ENCODE results near the gene DDX3X.
"Not testable (repeated sequence)": the region's sequence is repeated elsewhere in the genome, so short reads cannot be mapped to it uniquely, and the experiment has no call there.

The DDX3X gene

GRCh38 chrX:41339148-41339547 is 5.2 kb downstream of the DDX3X start:
- Histone ChIP-seq H3K9me3 (ENCODE audit: control insufficient read depth in 1 of 2, low read length in 2 of 2) (no peaks in the 10 kb centered on the region), H3K27me3 (ENCODE audit: low read depth, low read length) (no peaks in the 10 kb centered on the region), H3K4me1 (ENCODE audit: control insufficient read depth in 1 of 2, insufficient read depth in 2 of 2, low read length in 2 of 2) (peaks cover 0 to 29% of the 10 kb centered on the region in 2 donors), H3K4me3 (ENCODE audit: low read depth in 1 of 2, low read length in 2 of 2) (peak overlapping the region; percentile 31 to 43), H3K27ac (ENCODE audit: low read length) (no peak overlapping the region), H3K36me3 (ENCODE audit: control insufficient read depth in 1 of 2, insufficient read depth in 2 of 2, low read length in 2 of 2) (peaks cover 30 to 39% of the 10 kb centered on the region in 2 donors)

- peaks cover 59 to 65% of the 10 kb centered on the region in 2 donors for H3K36me3 ChIP-seq (ENCODE audit: control insufficient read depth in 1 of 2, insufficient read depth in 2 of 2, low read length in 2 of 2)
- H3K9me3 ChIP-seq (ENCODE audit: control insufficient read depth in 1 of 2, low read length in 2 of 2) = no peaks in the 10 kb centered on the region
- H3K27ac ChIP-seq (ENCODE audit: low read length) = no peak overlapping the region
- H3K4me1 ChIP-seq (ENCODE audit: control insufficient read depth in 1 of 2, insufficient read depth in 2 of 2, low read length in 2 of 2) = peaks cover 0 to 18% of the 10 kb centered on the region in 2 donors
- no peak overlapping the region for H3K4me3 ChIP-seq (ENCODE audit: low read depth in 1 of 2, low read length in 2 of 2)
- no peaks in the 10 kb centered on the region for H3K27me3 ChIP-seq (ENCODE audit: low read depth, low read length)
These were observed 10.1 kb downstream of the DDX3X start for GRCh38 chrX:41344053-41344452.

DNA sequence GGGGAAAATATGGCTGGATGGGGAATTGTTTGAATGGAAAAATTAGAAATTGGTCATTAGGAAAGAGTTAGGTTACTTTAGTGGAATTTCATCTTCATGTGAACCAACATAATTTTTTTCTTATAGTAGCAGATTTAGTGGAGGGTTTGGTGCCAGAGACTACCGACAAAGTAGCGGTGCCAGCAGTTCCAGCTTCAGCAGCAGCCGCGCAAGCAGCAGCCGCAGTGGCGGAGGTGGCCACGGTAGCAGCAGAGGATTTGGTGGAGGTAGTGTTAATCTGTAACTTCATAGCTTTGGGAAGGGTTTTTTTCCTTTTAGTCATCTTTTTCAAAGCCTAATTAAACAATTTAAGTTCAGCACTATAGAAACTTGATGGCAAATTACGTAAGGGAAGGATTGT is 13.2 kb downstream of the DDX3X start:
- Histone ChIP-seq H3K4me1 (ENCODE audit: control insufficient read depth in 1 of 2, insufficient read depth in 2 of 2, low read length in 2 of 2) (peaks cover 0 to 10% of the 10 kb centered on the region in 2 donors), H3K4me3 (ENCODE audit: low read depth in 1 of 2, low read length in 2 of 2) (no peak overlapping the region), H3K27me3 (ENCODE audit: low read depth, low read length) (no peaks in the 10 kb centered on the region), H3K9me3 (ENCODE audit: control insufficient read depth in 1 of 2, low read length in 2 of 2) (no peaks in the 10 kb centered on the region), H3K27ac (ENCODE audit: low read length) (no peak overlapping the region), H3K36me3 (ENCODE audit: control insufficient read depth in 1 of 2, insufficient read depth in 2 of 2, low read length in 2 of 2) (peaks cover 52 to 60% of the 10 kb centered on the region in 2 donors)

- H3K9me3 ChIP-seq (ENCODE audit: control insufficient read depth in 1 of 2, low read length in 2 of 2) = no peaks in the 10 kb centered on the region
- no peak overlapping the region for H3K27ac ChIP-seq (ENCODE audit: low read length)
- H3K36me3 ChIP-seq (ENCODE audit: control insufficient read depth in 1 of 2, insufficient read depth in 2 of 2, low read length in 2 of 2) = peaks cover 38 to 47% of the 10 kb centered on the region in 2 donors
- H3K4me1 ChIP-seq (ENCODE audit: control insufficient read depth in 1 of 2, insufficient read depth in 2 of 2, low read length in 2 of 2) = peaks cover 0 to 18% of the 10 kb centered on the region in 2 donors
- no peaks in the 10 kb centered on the region for H3K27me3 ChIP-seq (ENCODE audit: low read depth, low read length)
- H3K4me3 ChIP-seq (ENCODE audit: low read depth in 1 of 2, low read length in 2 of 2) = no peak overlapping the region
These were observed 14.6 kb downstream of the DDX3X start for GRCh38 chrX:41348551-41348950.

- H3K36me3 ChIP-seq (ENCODE audit: control insufficient read depth in 1 of 2, insufficient read depth in 2 of 2, low read length in 2 of 2) = peaks cover 30 to 32% of the 10 kb centered on the region in 2 donors
These were observed 16.4 kb downstream of the DDX3X start for GRCh38 chrX:41350150-41350975.

GRCh38 chrX:41350976-41351569 is 17.1 kb downstream of the DDX3X start:
- H3K27me3 ChIP-seq (ENCODE audit: low read depth, low read length) = no peaks in the 10 kb centered on the region
- no peak overlapping the region for H3K27ac ChIP-seq (ENCODE audit: low read length)
- H3K4me1 ChIP-seq (ENCODE audit: control insufficient read depth in 1 of 2, insufficient read depth in 2 of 2, low read length in 2 of 2) = peaks cover 0 to 18% of the 10 kb centered on the region in 2 donors
- peaks cover 23 to 25% of the 10 kb centered on the region in 2 donors for H3K36me3 ChIP-seq (ENCODE audit: control insufficient read depth in 1 of 2, insufficient read depth in 2 of 2, low read length in 2 of 2)
- H3K4me3 ChIP-seq (ENCODE audit: low read depth in 1 of 2, low read length in 2 of 2) = no peak overlapping the region
- no peaks in the 10 kb centered on the region for H3K9me3 ChIP-seq (ENCODE audit: control insufficient read depth in 1 of 2, low read length in 2 of 2)

More at GRCh38 chrX:41350150-41350975, 16.4 kb downstream of the DDX3X start:
- H3K4me1 ChIP-seq (ENCODE audit: control insufficient read depth in 1 of 2, insufficient read depth in 2 of 2, low read length in 2 of 2) = peaks cover 0 to 18% of the 10 kb centered on the region in 2 donors
- no peaks in the 10 kb centered on the region for H3K27me3 ChIP-seq (ENCODE audit: low read depth, low read length)
- no peak overlapping the region for H3K27ac ChIP-seq (ENCODE audit: low read length)
- no peak overlapping the region for H3K4me3 ChIP-seq (ENCODE audit: low read depth in 1 of 2, low read length in 2 of 2)
- H3K9me3 ChIP-seq (ENCODE audit: control insufficient read depth in 1 of 2, low read length in 2 of 2) = no peaks in the 10 kb centered on the region

GRCh38 chrX:41351923-41352322 is 18.0 kb downstream of the DDX3X start:
- H3K9me3 ChIP-seq (ENCODE audit: control insufficient read depth in 1 of 2, low read length in 2 of 2) = no peaks in the 10 kb centered on the region
- no peaks in the 10 kb centered on the region for H3K27me3 ChIP-seq (ENCODE audit: low read depth, low read length)
- H3K27ac ChIP-seq (ENCODE audit: low read length) = no peak overlapping the region
- H3K36me3 ChIP-seq (ENCODE audit: control insufficient read depth in 1 of 2, insufficient read depth in 2 of 2, low read length in 2 of 2) = peaks cover 15 to 16% of the 10 kb centered on the region in 2 donors
- H3K4me3 ChIP-seq (ENCODE audit: low read depth in 1 of 2, low read length in 2 of 2) = no peak overlapping the region
- H3K4me1 ChIP-seq (ENCODE audit: control insufficient read depth in 1 of 2, insufficient read depth in 2 of 2, low read length in 2 of 2) = peaks cover 0 to 18% of the 10 kb centered on the region in 2 donors

- H3K27ac ChIP-seq (ENCODE audit: low read length) = no peak overlapping the region
- H3K4me3 ChIP-seq (ENCODE audit: low read depth in 1 of 2, low read length in 2 of 2) = no peak overlapping the region
- peaks cover 12% of the 10 kb centered on the region in 2 donors for H3K36me3 ChIP-seq (ENCODE audit: control insufficient read depth in 1 of 2, insufficient read depth in 2 of 2, low read length in 2 of 2)
- no peaks in the 10 kb centered on the region for H3K9me3 ChIP-seq (ENCODE audit: control insufficient read depth in 1 of 2, low read length in 2 of 2)
- no peaks in the 10 kb centered on the region for H3K27me3 ChIP-seq (ENCODE audit: low read depth, low read length)
- H3K4me1 ChIP-seq (ENCODE audit: control insufficient read depth in 1 of 2, insufficient read depth in 2 of 2, low read length in 2 of 2) = peaks cover 0 to 18% of the 10 kb centered on the region in 2 donors
These were observed 18.4 kb downstream of the DDX3X start for GRCh38 chrX:41352329-41352838.

DNA sequence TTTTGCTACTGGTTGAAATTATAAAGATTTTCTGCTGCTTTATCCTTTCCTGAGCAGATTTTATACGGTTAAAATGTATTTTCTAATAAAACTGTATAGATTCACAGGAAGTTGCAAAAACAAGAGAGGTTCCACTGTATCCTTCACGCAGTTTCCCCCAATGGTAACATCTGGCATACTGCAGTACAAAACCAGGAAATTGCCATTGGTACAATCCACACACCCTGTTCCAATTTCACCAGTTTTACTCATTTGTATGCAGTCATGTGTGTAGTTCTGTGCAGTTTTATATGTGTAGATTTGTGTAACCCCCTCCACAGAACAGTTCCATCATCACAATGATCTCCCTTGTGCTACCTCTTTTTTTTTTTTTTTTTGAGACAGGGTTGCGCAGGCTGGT is 20.0 kb downstream of the DDX3X start:
- Histone ChIP-seq H3K4me3 (ENCODE audit: low read depth in 1 of 2, low read length in 2 of 2) (no peak overlapping the region), H3K27ac (ENCODE audit: low read length) (no peak overlapping the region), H3K27me3 (ENCODE audit: low read depth, low read length) (no peaks in the 10 kb centered on the region), H3K9me3 (ENCODE audit: control insufficient read depth in 1 of 2, low read length in 2 of 2) (no peaks in the 10 kb centered on the region), H3K4me1 (ENCODE audit: control insufficient read depth in 1 of 2, insufficient read depth in 2 of 2, low read length in 2 of 2) (peaks cover 0 to 18% of the 10 kb centered on the region in 2 donors), H3K36me3 (ENCODE audit: control insufficient read depth in 1 of 2, insufficient read depth in 2 of 2, low read length in 2 of 2) (peaks cover 0 to 3% of the 10 kb centered on the region in 2 donors)

DNA sequence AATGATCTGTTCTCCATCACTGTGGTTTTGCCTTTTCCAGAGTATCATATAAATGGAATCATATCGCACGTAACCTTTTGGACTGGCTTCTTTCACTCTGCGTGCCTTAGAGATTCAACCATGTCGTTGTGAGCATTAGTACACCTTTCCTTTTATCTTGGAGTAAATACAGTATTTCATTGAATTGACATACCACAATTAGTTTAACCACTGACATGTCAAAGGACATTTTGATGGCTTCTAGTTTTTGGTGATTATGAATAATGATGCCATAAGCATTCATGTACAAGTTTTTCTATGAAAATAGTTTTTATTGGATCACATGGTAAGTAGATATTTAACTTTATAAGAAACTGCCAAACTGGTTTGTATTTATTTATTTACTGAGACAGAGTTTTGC is 35.2 kb downstream of the DDX3X start:
- Histone ChIP-seq H3K4me3 (ENCODE audit: low read depth in 1 of 2, low read length in 2 of 2) (no peak overlapping the region), H3K27me3 (ENCODE audit: low read depth, low read length) (no peaks in the 10 kb centered on the region), H3K4me1 (ENCODE audit: control insufficient read depth in 1 of 2, insufficient read depth in 2 of 2, low read length in 2 of 2) (no peaks in the 10 kb centered on the region), H3K9me3 (ENCODE audit: control insufficient read depth in 1 of 2, low read length in 2 of 2) (no peaks in the 10 kb centered on the region), H3K36me3 (ENCODE audit: control insufficient read depth in 1 of 2, insufficient read depth in 2 of 2, low read length in 2 of 2) (no peaks in the 10 kb centered on the region), H3K27ac (ENCODE audit: low read length) (no peak overlapping the region)

GRCh38 chrX:41371575-41371974 is 37.6 kb downstream of the DDX3X start:
- H3K36me3 ChIP-seq (ENCODE audit: control insufficient read depth in 1 of 2, insufficient read depth in 2 of 2, low read length in 2 of 2); H3K27ac ChIP-seq (ENCODE audit: low read length); H3K27me3 ChIP-seq (ENCODE audit: low read depth, low read length); H3K9me3 ChIP-seq (ENCODE audit: control insufficient read depth in 1 of 2, low read length in 2 of 2); H3K4me1 ChIP-seq (ENCODE audit: control insufficient read depth in 1 of 2, insufficient read depth in 2 of 2, low read length in 2 of 2); H3K4me3 ChIP-seq (ENCODE audit: low read depth in 1 of 2, low read length in 2 of 2): not testable (repeated sequence)

All from muscle layer of duodenum (tissue), 2 donors.